HG02885 (cell line): Measurements from ENCODE around the gene RGL3.
"Not testable (repeated sequence)": the region's sequence is repeated elsewhere in the genome, so short reads cannot be mapped to it uniquely, and the experiment has no call there.

Experiments
- ATAC-seq: cut with Tn5 transposase; IDR thresholded peaks from one replicate; pipeline ENCODE4 v1.9.1; 2021; ENCODE audit warnings: mild to moderate bottlenecking; ENCODE audit not compliant: unreplicated experiment, poor library complexity

Gene RGL3

GRCh38 chr19:11450570-11451326 lies 31.6 kb upstream of the RGL3 start:
- ATAC-seq: no peak

- ATAC-seq: no peak
Observed at GRCh38 chr19:11448923-11449554, 29.9 kb upstream of the RGL3 start.

GRCh38 chr19:11448410-11448809 lies 29.3 kb upstream of the RGL3 start:
- no peak for ATAC-seq

- ATAC-seq: no peak
Observed at GRCh38 chr19:11447347-11448262, 28.5 kb upstream of the RGL3 start.

GRCh38 chr19:11446652-11447301 lies 27.7 kb upstream of the RGL3 start:
- ATAC-seq: no peak

- no peak for ATAC-seq
Observed at GRCh38 chr19:11446271-11446651, 27.1 kb upstream of the RGL3 start.

- ATAC-seq: no peak
Observed at GRCh38 chr19:11445141-11445540, 26.0 kb upstream of the RGL3 start.

- ATAC-seq: no peak
Observed at GRCh38 chr19:11444059-11444458, 24.9 kb upstream of the RGL3 start.

GRCh38 chr19:11437955-11438354 lies 18.8 kb upstream of the RGL3 start:
- ATAC-seq: no peak

- ATAC-seq: no peak
Observed at GRCh38 chr19:11435833-11436313, 16.8 kb upstream of the RGL3 start.

GRCh38 chr19:11435057-11435832 lies 16.1 kb upstream of the RGL3 start, which contains the start of the genes ODAD3 and PRKCSH:
Gene ODAD3, minus strand, starts transcription at chr19:11435121. Its CDS starts 105 bp downstream, at chr19:11435016.
Gene PRKCSH, plus strand, starts transcription at chr19:11435635. Its CDS starts 483 bp downstream, at chr19:11436118.
- peak; percentile 90 for ATAC-seq

GRCh38 chr19:11434703-11435056 lies 15.6 kb upstream of the RGL3 start:
- peak; percentile 14 for ATAC-seq

- ATAC-seq: not testable (repeated sequence)
Observed at GRCh38 chr19:11433526-11433925, 14.4 kb upstream of the RGL3 start.

- ATAC-seq: no peak
Observed at GRCh38 chr19:11426656-11427055, 7.5 kb upstream of the RGL3 start.

- no peak for ATAC-seq
Observed at GRCh38 chr19:11425719-11426457, 6.8 kb upstream of the RGL3 start.

GRCh38 chr19:11423791-11424181 lies 4.7 kb upstream of the RGL3 start:
- ATAC-seq: no peak

GRCh38 chr19:11423164-11423790 lies 4.2 kb upstream of the RGL3 start:
- ATAC-seq: no peak
